ENCODE data around the gene MRPS31. TPM values are rescaled to one million over a fixed set of nuclear protein-coding genes. Genes with fewer than 3 reads are reported as not detected.

Gene MRPS31
- total and polyA plus RNA-seq, 10 of the 15 experiments (the other 5 are each of a cell fraction or from before 2014, with no cell fraction given), result 20.3 to 60.9 (median 43.1) TPM

DNA sequence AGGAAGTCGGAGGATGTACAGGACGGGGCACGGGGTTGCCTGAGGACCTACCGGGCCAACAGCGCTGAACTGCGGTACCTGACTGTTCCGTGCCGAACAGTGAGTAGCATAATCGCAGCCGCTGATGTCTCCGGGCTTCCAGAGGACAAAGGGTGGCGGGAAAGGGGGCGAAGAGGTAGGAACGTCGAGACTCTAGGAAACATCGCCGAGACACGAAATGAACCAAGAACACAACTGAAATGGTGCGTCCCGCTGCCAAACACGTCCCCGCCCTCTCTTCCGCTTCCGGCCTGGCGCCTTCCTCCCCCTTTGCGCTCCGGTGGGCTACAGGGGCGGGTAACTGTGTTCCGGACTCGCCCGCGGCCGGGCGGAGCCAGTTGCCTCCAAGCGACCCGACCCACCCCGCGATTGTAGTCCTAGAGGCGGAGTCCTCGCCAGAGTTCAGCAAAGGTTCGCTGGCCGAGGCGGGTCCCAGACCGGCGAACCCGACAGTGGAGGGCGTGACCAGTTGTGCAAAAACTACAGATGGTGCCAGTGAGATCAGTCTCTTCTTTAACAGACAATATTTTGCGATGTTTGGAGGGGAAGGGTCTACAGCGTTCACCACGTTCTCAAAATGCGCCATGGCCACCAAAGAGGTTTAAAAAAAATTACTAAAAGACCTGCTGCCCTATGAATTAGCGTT, at the start of gene MRPS31 (continued):
- TF ChIP-seq ZZZ3 (IDR thresholded peaks at IDR 0.05; ENCODE audit: control insufficient read depth, insufficient read length, low read depth) (peak; percentile 74), TAF1 (IDR thresholded peaks at IDR 0.05; ENCODE audit: borderline replicate concordance, low read depth, low read length) (peak; percentile 86), JUNB (IDR thresholded peaks at IDR 0.05) (no peak; the same call in 1 of the 2 replicates), YBX1 (IDR thresholded peaks at IDR 0.05) (no peak), CEBPB (IDR thresholded peaks at IDR 0.05; ENCODE audit: borderline replicate concordance in 1 of 2, low read depth in 2 of 2, low read length in 2 of 2) (no peak), NRF1 (conservative IDR thresholded peaks at IDR 0.05; ENCODE audit: low read depth, low read length) (no peak), BACH1 (IDR thresholded peaks at IDR 0.05; ENCODE audit: borderline replicate concordance) (peak; percentile 60; the same call in 1 of the 2 replicates), RBBP5 (conservative IDR thresholded peaks at IDR 0.05) (no peak), HDAC2 (IDR thresholded peaks at IDR 0.05) (no peak), SREBF1 (IDR thresholded peaks at IDR 0.05; ENCODE audit: low read length) (peak; percentile 44; the same call in 1 of the 2 replicates), ZSCAN29 (IDR thresholded peaks at IDR 0.05) (peak; percentile 80; the same call in 1 of the 2 replicates), RUNX3 (IDR thresholded peaks at IDR 0.05; ENCODE audit: low read length) (peak; percentile 77), ZNF207 (IDR thresholded peaks at IDR 0.05; ENCODE audit: borderline replicate concordance) (peak; percentile 95), KLF5 (IDR thresholded peaks at IDR 0.05; ENCODE audit: partially characterized antibody) (peak; percentile 91), IKZF2 (IDR thresholded peaks at IDR 0.05) (peak; percentile 26 to 51; a peak in 2 of 4 replicates), POLR2AphosphoS2 (IDR thresholded peaks at IDR 0.05; ENCODE audit: low read depth, low read length) (peak; percentile 94), TBL1XR1 (IDR thresholded peaks at IDR 0.05; ENCODE audit: low read depth, low read length) (peak; percentile 84; the same call in 1 of the 2 replicates), ETV6 (conservative IDR thresholded peaks at IDR 0.05 in 1 of 2, IDR thresholded peaks at IDR 0.05 in 1 of 2; ENCODE audit: borderline replicate concordance in 1 of 2, low read depth in 1 of 2) (peak in 1 of 2 experiments; percentile 54; a peak in 1 of 4 replicates), HDGF (IDR thresholded peaks at IDR 0.05) (peak; percentile 34; the same call in 1 of the 2 replicates), GATAD2B (conservative IDR thresholded peaks at IDR 0.05; ENCODE audit: low read depth) (peak; percentile 76; the same call in 1 of the 2 replicates)
- TF ChIP-seq, protein P1, sequence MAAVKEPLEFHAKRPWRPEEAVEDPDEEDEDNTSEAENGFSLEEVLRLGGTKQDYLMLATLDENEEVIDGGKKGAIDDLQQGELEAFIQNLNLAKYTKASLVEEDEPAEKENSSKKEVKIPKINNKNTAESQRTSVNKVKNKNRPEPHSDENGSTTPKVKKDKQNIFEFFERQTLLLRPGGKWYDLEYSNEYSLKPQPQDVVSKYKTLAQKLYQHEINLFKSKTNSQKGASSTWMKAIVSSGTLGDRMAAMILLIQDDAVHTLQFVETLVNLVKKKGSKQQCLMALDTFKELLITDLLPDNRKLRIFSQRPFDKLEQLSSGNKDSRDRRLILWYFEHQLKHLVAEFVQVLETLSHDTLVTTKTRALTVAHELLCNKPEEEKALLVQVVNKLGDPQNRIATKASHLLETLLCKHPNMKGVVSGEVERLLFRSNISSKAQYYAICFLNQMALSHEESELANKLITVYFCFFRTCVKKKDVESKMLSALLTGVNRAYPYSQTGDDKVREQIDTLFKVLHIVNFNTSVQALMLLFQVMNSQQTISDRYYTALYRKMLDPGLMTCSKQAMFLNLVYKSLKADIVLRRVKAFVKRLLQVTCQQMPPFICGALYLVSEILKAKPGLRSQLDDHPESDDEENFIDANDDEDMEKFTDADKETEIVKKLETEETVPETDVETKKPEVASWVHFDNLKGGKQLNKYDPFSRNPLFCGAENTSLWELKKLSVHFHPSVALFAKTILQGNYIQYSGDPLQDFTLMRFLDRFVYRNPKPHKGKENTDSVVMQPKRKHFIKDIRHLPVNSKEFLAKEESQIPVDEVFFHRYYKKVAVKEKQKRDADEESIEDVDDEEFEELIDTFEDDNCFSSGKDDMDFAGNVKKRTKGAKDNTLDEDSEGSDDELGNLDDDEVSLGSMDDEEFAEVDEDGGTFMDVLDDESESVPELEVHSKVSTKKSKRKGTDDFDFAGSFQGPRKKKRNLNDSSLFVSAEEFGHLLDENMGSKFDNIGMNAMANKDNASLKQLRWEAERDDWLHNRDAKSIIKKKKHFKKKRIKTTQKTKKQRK (IDR thresholded peaks at IDR 0.05; ENCODE audit: low read depth, low read length), result no peak
- TF ChIP-seq, protein P2, sequence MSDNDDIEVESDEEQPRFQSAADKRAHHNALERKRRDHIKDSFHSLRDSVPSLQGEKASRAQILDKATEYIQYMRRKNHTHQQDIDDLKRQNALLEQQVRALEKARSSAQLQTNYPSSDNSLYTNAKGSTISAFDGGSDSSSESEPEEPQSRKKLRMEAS (IDR thresholded peaks at IDR 0.05; ENCODE audit: low read depth, low read length), result peak; percentile 49; the same call in 1 of the 2 replicates
- TF ChIP-seq, protein P3, sequence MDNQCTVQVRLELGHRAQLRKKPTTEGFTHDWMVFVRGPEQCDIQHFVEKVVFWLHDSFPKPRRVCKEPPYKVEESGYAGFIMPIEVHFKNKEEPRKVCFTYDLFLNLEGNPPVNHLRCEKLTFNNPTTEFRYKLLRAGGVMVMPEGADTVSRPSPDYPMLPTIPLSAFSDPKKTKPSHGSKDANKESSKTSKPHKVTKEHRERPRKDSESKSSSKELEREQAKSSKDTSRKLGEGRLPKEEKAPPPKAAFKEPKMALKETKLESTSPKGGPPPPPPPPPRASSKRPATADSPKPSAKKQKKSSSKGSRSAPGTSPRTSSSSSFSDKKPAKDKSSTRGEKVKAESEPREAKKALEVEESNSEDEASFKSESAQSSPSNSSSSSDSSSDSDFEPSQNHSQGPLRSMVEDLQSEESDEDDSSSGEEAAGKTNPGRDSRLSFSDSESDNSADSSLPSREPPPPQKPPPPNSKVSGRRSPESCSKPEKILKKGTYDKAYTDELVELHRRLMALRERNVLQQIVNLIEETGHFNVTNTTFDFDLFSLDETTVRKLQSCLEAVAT (IDR thresholded peaks at IDR 0.05), result peak; percentile 78
- TF ChIP-seq, protein P4, sequence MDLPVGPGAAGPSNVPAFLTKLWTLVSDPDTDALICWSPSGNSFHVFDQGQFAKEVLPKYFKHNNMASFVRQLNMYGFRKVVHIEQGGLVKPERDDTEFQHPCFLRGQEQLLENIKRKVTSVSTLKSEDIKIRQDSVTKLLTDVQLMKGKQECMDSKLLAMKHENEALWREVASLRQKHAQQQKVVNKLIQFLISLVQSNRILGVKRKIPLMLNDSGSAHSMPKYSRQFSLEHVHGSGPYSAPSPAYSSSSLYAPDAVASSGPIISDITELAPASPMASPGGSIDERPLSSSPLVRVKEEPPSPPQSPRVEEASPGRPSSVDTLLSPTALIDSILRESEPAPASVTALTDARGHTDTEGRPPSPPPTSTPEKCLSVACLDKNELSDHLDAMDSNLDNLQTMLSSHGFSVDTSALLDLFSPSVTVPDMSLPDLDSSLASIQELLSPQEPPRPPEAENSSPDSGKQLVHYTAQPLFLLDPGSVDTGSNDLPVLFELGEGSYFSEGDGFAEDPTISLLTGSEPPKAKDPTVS (IDR thresholded peaks at IDR 0.05; ENCODE audit: low read depth, low read length), result peak; percentile 91
